H1 (cell line): ENCODE results near the gene IRX4. TPM values are rescaled to one million over a fixed set of nuclear protein-coding genes. Genes with fewer than 3 reads are reported as not detected.

Experiments
- CTCF ChIA-PET: fragments of 300-600 bp; sonication (Branson Sonifier 250); formaldehyde crosslinking; loops from one replicate; lab custom pipeline; 2021; ENCODE audit not compliant: partially characterized antibody; lab: Charles Lee
- POLR2A ChIA-PET: fragments of 300-600 bp; sonication (Branson Sonifier 250); formaldehyde crosslinking; loops from one replicate; lab custom pipeline; 2021; ENCODE audit warnings: inconsistent platforms; ENCODE audit not compliant: partially characterized antibody; lab: Charles Lee
- DNase-seq, 2 experiments: peaks; one replicate each; pipeline versions ENCODE4 v3.0.0 to v3.0.0-alpha.2; 2010 to 2022; ENCODE audit warnings: low spot score in 2 of 2, low read depth in 1 of 2, mixed read lengths in 1 of 2
- FAIRE-seq: peaks from 2 replicates; lab custom pipeline; 2011; peaks lifted over from hg19 to GRCh38; lab: Jason Lieb, UNC
- H2AFZ ChIP-seq: 2 replicates; pipeline ENCODE4 v1.8.1; 2012; ENCODE audit warnings: low read length, inconsistent platforms
- H2AK5ac ChIP-seq: 2 replicates; pipeline ENCODE4 v1.6.1; 2013; ENCODE audit warnings: low read depth, low read length
- H2BK120ac ChIP-seq: replicated peaks from 2 replicates; pipeline ENCODE3; 2013; ENCODE audit warnings: low read depth, low read length, inconsistent platforms
- H2BK12ac ChIP-seq: 2 replicates; pipeline ENCODE4 v1.6.1; 2013; ENCODE audit warnings: low read depth, low read length
- H2BK15ac ChIP-seq: 2 replicates; pipeline ENCODE4 v1.6.1; 2013; ENCODE audit warnings: low read length
- H2BK20ac ChIP-seq: 2 replicates; pipeline ENCODE4 v1.6.1; 2013; ENCODE audit warnings: low read length
- H2BK5ac ChIP-seq: 2 replicates; pipeline ENCODE4 v1.6.1; 2013; ENCODE audit warnings: low read depth, low read length
- H3K14ac ChIP-seq: 2 replicates; pipeline ENCODE4 v1.6.1; 2013; ENCODE audit warnings: inconsistent platforms; ENCODE audit not compliant: insufficient read length
- H3K18ac ChIP-seq: 2 replicates; pipeline ENCODE4 v1.6.1; 2013; ENCODE audit warnings: low read length; ENCODE audit errors: extremely low read depth
- H3K23ac ChIP-seq: 2 replicates; pipeline ENCODE4 v1.6.1; 2013; ENCODE audit warnings: inconsistent platforms; ENCODE audit not compliant: insufficient read length
- H3K23me2 ChIP-seq: 2 replicates; pipeline ENCODE4 v1.6.1; 2013; ENCODE audit warnings: low read depth, low read length
- H3K27ac ChIP-seq: 2 replicates; pipeline ENCODE4 v1.6.1; 2011; ENCODE audit warnings: low read depth, low read length, inconsistent platforms
- H3K27me3 ChIP-seq, 4 experiments: replicated peaks in 1 of 4; 1 replicate in 1 of 4; 2 replicates in 3 of 4; pipeline versions ENCODE4 v1.6.1 to v1.8.1; 2011 to 2013; ENCODE audit warnings: low read length in 3 of 4, mild to moderate bottlenecking in 3 of 4, inconsistent platforms in 2 of 4, mixed read lengths in 2 of 4, moderate library complexity in 1 of 4; ENCODE audit not compliant: control insufficient read depth in 3 of 4, insufficient read depth in 3 of 4; ENCODE audit errors: extremely low read depth in 1 of 4
- H3K36me3 ChIP-seq, 4 experiments: 2 replicates each; pipeline versions ENCODE4 v1.6.1 to v1.8.1; 2011 to 2013; ENCODE audit warnings: mild to moderate bottlenecking in 4 of 4, low read length in 3 of 4, moderate library complexity in 2 of 4, control low read depth in 1 of 4, inconsistent platforms in 1 of 4; ENCODE audit not compliant: insufficient read depth in 4 of 4, control insufficient read depth in 2 of 4
- H3K4ac ChIP-seq: replicated peaks from 2 replicates; pipeline ENCODE3; 2013; ENCODE audit warnings: low read length, low read depth, mixed read lengths, inconsistent platforms; ENCODE audit not compliant: insufficient read length
- H3K4me1 ChIP-seq, 4 experiments: replicated peaks in 1 of 4; 1 replicate in 1 of 4; 2 replicates in 3 of 4; pipeline versions ENCODE4 v1.6.1 to v1.8.1; 2011 to 2013; ENCODE audit warnings: low read length in 3 of 4, inconsistent platforms in 2 of 4, mixed read lengths in 1 of 4; ENCODE audit not compliant: insufficient read depth in 4 of 4, control insufficient read depth in 3 of 4
- H3K4me2 ChIP-seq, 2 experiments: 2 replicates each; pipeline versions ENCODE4 v1.6.1 to v1.8.1; 2011 to 2013; ENCODE audit warnings: low read depth in 2 of 2, low read length in 2 of 2, control low read depth in 1 of 2, inconsistent platforms in 1 of 2, mild to moderate bottlenecking in 1 of 2; ENCODE audit not compliant: insufficient read depth in 1 of 2
- H3K4me3 ChIP-seq, 4 experiments: fragments of 200-600, 300-600 bp in 1 of 4; sonication (generic), shearing (Covaris generic), sonication (Bioruptor Twin) in 1 of 4; 2 replicates each; pipeline versions ENCODE4 v1.5.1 to v1.8.1; 2011 to 2016; ENCODE audit warnings: low read length in 4 of 4, low read depth in 3 of 4, control low read depth in 2 of 4, inconsistent platforms in 2 of 4, mild to moderate bottlenecking in 2 of 4, mixed read lengths in 1 of 4, moderate library complexity in 1 of 4; ENCODE audit not compliant: insufficient read depth in 2 of 4; ENCODE audit errors: extremely low read depth in 1 of 4
- H3K56ac ChIP-seq: replicated peaks from 2 replicates; pipeline ENCODE3; 2013; ENCODE audit warnings: low read depth, mild to moderate bottlenecking, mixed read lengths, low read length, inconsistent platforms; ENCODE audit not compliant: insufficient read length
- H3K79me1 ChIP-seq: 2 replicates; pipeline ENCODE4 v1.6.1; 2013; ENCODE audit warnings: low read depth, low read length, control low read depth
- H3K79me2 ChIP-seq, 2 experiments: 2 replicates each; pipeline versions ENCODE4 v1.6.1 to v1.8.1; 2012 to 2013; ENCODE audit warnings: low read length in 2 of 2, mild to moderate bottlenecking in 2 of 2, inconsistent platforms in 1 of 2; ENCODE audit not compliant: insufficient read depth in 2 of 2, control insufficient read depth in 1 of 2
- H3K9ac ChIP-seq, 4 experiments: replicated peaks in 1 of 4; 1 replicate in 1 of 4; 2 replicates in 3 of 4; pipeline versions ENCODE4 v1.6.1 to v1.8.1; 2011 to 2013; ENCODE audit warnings: low read depth in 3 of 4, low read length in 3 of 4, control low read depth in 2 of 4, mild to moderate bottlenecking in 2 of 4, moderate library complexity in 2 of 4, inconsistent platforms in 1 of 4; ENCODE audit errors: extremely low read depth in 1 of 4
- H3K9me3 ChIP-seq, 2 experiments: 2 replicates each; pipeline versions ENCODE4 v1.6.1 to v1.8.1; 2012 to 2013; ENCODE audit warnings: mild to moderate bottlenecking in 2 of 2, moderate library complexity in 2 of 2, control low read depth in 1 of 2, inconsistent platforms in 1 of 2, low read depth in 1 of 2, low read length in 1 of 2, mixed read lengths in 1 of 2; ENCODE audit not compliant: insufficient read depth in 2 of 2
- H4K20me1 ChIP-seq, 2 experiments: replicated peaks in 1 of 2; 2 replicates each; pipeline versions ENCODE3 to v1.8.1; 2011 to 2013; ENCODE audit warnings: inconsistent platforms in 2 of 2, low read length in 2 of 2, mild to moderate bottlenecking in 1 of 2; ENCODE audit not compliant: insufficient read depth in 2 of 2, control insufficient read depth in 1 of 2
- H4K5ac ChIP-seq: 2 replicates; pipeline ENCODE4 v1.6.1; 2013; ENCODE audit warnings: low read length, low read depth, mixed read lengths, inconsistent platforms; ENCODE audit not compliant: insufficient read length
- H4K8ac ChIP-seq: 2 replicates; pipeline ENCODE4 v1.8.0; 2013; ENCODE audit warnings: mild to moderate bottlenecking, moderate library complexity, low read length, inconsistent platforms; ENCODE audit not compliant: insufficient read depth; ENCODE audit errors: extremely low read depth
- H4K91ac ChIP-seq: replicated peaks from 2 replicates; pipeline ENCODE3; 2013; ENCODE audit warnings: low read length, mixed read lengths, inconsistent platforms; ENCODE audit not compliant: insufficient read length
- HDAC2 ChIP-seq, 2 experiments: fragments of 300-600 bp in 1 of 2; sonication (generic) in 1 of 2; IDR thresholded peaks; 2 replicates each; pipeline ENCODE4 v1.6.1; 2011 to 2012; ENCODE audit warnings: low read depth in 2 of 2, low read length in 2 of 2, mild to moderate bottlenecking in 2 of 2, moderate library complexity in 2 of 2, borderline replicate concordance in 1 of 2, inconsistent platforms in 1 of 2
- POLR2A ChIP-seq, 2 experiments: IDR thresholded peaks; 1 replicate in 1 of 2; 2 replicates in 1 of 2; pipeline ENCODE4 v1.6.1; 2011; ENCODE audit warnings: low read depth in 2 of 2, low read length in 2 of 2, mild to moderate bottlenecking in 2 of 2; ENCODE audit errors: control extremely low read depth in 1 of 2
- TEAD4 ChIP-seq: IDR thresholded peaks from 2 replicates; pipeline ENCODE4 v1.6.1; 2012; ENCODE audit warnings: low read depth, low read length, inconsistent platforms, mixed read lengths
- WGBS, 2 experiments: shearing (Covaris generic) in 1 of 2; methylation state at CpG; one replicate each; pipeline versions ENCODE4 v1.1.6 to v1.1.7; 2013 to 2015; ENCODE audit warnings: low lambda C conversion rate in 2 of 2, mixed read lengths in 2 of 2, inconsistent platforms in 1 of 2, low coverage in 1 of 2, missing lambda C conversion rate in 1 of 2; ENCODE audit not compliant: insufficient replicate concordance in 2 of 2, insufficient coverage in 1 of 2, insufficient read length in 1 of 2; ENCODE audit errors: extremely low coverage in 1 of 2, missing lambda C conversion rate in 1 of 2; 5-methylcytosine and 5-hydroxymethylcytosine counted together
- polyA plus RNA-seq, 7 experiments: library from polyadenylated mRNA; depleted of rRNA in 3 of 7; stranded (reverse) in 5 of 7; unstranded in 2 of 7; fragments of >200 nt in 5 of 7; fragments of 200-250 nt in 2 of 7; gene quantifications; 1 replicate in 5 of 7; 2 replicates in 1 of 7; 4 replicates in 1 of 7; pipeline versions ENCODE4 v1.2.1 to v1.2.3, GENCODE V29; 2011 to 2013; ENCODE audit warnings: missing spikeins in 2 of 7, mixed read lengths in 2 of 7
- total RNA-seq: library from RNA; stranded (reverse); fragmentation: NEBNext Ultra II Directional; extraction: Animal tissue kit (Norgen Biotek cat#: 25700); gene quantifications from 2 replicates; pipeline ENCODE4 v1.2.1, GENCODE V29; 2021

The IRX4 gene
- total and polyA plus RNA-seq, 2 of the 8 experiments (the other 6 are each of a cell fraction or from before 2014, with no cell fraction given) = 0.45 to 1.2 TPM

DNA sequence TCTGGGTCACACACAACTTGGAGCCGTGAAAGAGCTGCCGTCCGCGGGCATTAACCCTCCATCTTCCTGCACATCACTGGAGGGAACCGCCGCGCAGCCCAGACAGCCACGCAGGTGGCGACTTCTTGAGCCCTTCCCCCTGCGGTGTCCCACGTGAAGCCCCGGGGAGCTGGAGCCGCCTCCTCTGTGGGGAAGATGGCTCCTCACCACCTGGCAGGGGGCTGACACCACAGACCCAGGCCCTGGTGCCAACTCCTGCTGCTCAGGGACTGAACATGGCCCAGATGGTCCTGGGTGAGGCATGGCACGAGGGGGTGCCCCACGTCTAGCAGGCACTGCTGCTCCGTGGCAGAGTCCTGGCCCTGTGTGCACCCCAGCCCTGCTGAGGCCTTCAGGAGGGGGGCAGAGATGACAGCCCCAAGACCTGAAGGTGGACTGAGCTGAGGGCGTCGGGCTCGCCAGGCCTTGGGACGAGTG, 42.6 kb downstream of the IRX4 start:
- no peaks in the 10 kb centered on the region for H3K79me2 ChIP-seq
- H2BK12ac ChIP-seq = 0 out of 2 replicates have a peak overlapping the region, but pooled peaks have one; percentile 63
- H3K79me1 ChIP-seq = no peaks in the 10 kb centered on the region
- no peak overlapping the region for H2BK5ac ChIP-seq
- no peak overlapping the region for H3K27ac ChIP-seq
- ChIA-PET CTCF (interaction anchor here (0.6 to 1.3 kb wide), 2 partner anchors 15 to 102 kb away, joined by 3 to 5 read pairs; no protein-coding TSS in a partner anchor), POLR2A (interaction anchor here (0.6 to 1.1 kb wide), 2 partner anchors 38 to 312 kb away, joined by 3 read pairs; no protein-coding TSS in a partner anchor)
- no peak overlapping the region for H4K8ac ChIP-seq
- FAIRE-seq (no peak), DNase-seq (no peak)
- no peak overlapping the region for H3K4me3 ChIP-seq
- H3K56ac ChIP-seq = no peak overlapping the region
- H4K5ac ChIP-seq = no peak overlapping the region
- WGBS, 2 experiments = 97% methylated on average over 17 of the region's 20 CpGs; no CpG with 5 or more reads in 1 of the 2 experiments
- H3K27me3 ChIP-seq = no peaks in the 10 kb centered on the region; a peak in 2 of 7 replicates
- H3K4me1 ChIP-seq = peaks cover 0 to 8% (median under 1%) of the 10 kb centered on the region in 4 experiments; a peak in 4 of 7 replicates
- H3K14ac ChIP-seq = no peak overlapping the region
- H2AFZ ChIP-seq = no peak overlapping the region
- H3K36me3 ChIP-seq = no peaks in the 10 kb centered on the region
- 0 out of 2 replicates have a peak overlapping the region, but pooled peaks have one; percentile 53 for H2AK5ac ChIP-seq
- no peak overlapping the region for H3K4me2 ChIP-seq
- no peak overlapping the region for H2BK15ac ChIP-seq
- no peaks in the 10 kb centered on the region; the same call in 1 of the 2 replicates for H3K23me2 ChIP-seq
- H4K20me1 ChIP-seq = no peaks in the 10 kb centered on the region
- no peaks in the 10 kb centered on the region for H3K9me3 ChIP-seq
- H3K4ac ChIP-seq = peak overlapping the region; percentile 51
- H2BK20ac ChIP-seq = no peak overlapping the region
- no peak overlapping the region for H3K9ac ChIP-seq
- TF ChIP-seq HDAC2 (IDR thresholded peaks at IDR 0.05; ENCODE audit: borderline replicate concordance in 1 of 2, low read depth in 2 of 2, low read length in 2 of 2) (no peak), POLR2A (IDR thresholded peaks at IDR 0.05; ENCODE audit: control extremely low read depth in 1 of 2, low read depth in 2 of 2, low read length in 2 of 2) (no peak), TEAD4 (no peak)
- no peak overlapping the region for H3K23ac ChIP-seq
- H2BK120ac ChIP-seq = no peak overlapping the region
- H4K91ac ChIP-seq = no peak overlapping the region
- no peak overlapping the region for H3K18ac ChIP-seq
